ENCODE results near the gene HK2.
A peak's percentile ranks its signal among the peaks of the same experiment; 100 is the strongest.
"Not testable (repeated sequence)": the region's sequence is repeated elsewhere in the genome, so short reads cannot be mapped to it uniquely, and the experiment has no call there.

Gene HK2

GRCh38 chr2:74900225-74900624 is 66.3 kb downstream of the HK2 start:
- not testable (repeated sequence) for DNase-seq

DNA sequence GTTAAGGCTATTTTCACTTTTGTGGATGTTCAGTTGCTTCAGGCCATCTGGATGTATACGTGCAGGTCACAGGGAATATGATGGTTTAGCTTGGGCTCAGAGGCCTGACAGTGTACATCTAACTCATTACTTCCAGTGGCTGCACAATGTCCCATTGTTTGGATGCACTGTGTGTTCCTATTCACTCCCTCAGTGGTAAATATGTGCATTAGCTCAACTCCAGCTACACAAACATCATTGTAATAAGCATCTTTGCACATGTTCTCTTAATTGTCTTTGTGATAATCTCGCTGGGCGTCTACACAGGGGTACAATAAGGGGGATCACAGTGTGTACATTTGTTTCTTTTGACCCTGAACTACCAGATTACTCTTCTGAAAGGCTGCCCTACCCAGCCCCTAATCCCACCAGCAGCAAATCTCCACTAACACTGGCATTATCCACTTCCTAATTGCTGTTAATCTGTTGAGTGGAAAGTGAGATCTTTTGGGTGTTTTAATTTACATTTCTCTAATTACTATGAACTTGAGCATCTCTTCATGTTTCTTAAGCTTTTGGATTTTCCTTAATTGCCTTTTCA is 68.4 kb downstream of the HK2 start:
- no peak for DNase-seq

GRCh38 chr2:74906395-74906794 is 72.5 kb downstream of the HK2 start:
- no peak for DNase-seq

GRCh38 chr2:74907560-74907959 is 73.6 kb downstream of the HK2 start:
- not testable (repeated sequence) for DNase-seq

GRCh38 chr2:74908748-74909444 is 75.0 kb downstream of the HK2 start:
- DNase-seq = no peak

DNA sequence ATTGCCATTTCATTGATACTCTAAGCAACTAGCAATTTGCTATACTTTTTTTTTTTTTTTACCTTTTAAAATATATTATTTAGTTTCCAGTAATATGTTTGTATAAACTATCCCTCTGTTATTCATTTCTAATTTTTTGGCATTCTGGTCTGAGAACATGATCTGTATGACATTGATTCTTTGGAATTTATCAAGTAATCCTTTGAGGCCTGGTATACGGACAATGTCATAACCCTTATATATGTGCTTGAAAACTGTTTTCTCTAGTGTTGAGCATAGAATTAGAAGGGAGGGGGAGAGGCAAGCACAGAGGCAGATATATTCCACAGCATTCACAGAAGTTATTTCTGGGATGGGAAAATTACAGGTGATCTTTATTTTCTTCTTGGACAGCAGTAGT is 76.3 kb downstream of the HK2 start:
- DNase-seq = no peak

DNA sequence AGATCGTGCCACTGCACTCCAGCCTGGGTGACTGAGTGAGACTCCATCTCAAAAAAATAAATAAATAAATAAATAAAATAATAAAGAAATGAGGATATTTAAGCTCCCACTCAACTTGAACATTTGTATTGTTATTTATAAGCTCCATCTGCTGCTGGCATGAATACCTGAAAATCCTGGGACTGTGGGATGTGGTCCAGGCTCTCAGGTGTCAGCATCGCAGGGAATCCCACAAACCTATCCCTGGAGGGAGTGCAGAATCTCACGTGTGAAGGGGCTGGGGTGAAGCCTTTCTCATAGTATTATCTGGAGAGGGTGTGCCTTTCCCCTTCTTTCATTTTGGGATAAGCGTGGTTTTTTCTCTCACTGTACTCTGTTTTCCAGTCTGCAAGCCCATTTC is 77.1 kb downstream of the HK2 start:
- no peak for DNase-seq

GRCh38 chr2:74915743-74916142 is 81.8 kb downstream of the HK2 start:
- DNase-seq = no peak

- DNase-seq = no peak
These were observed 82.5 kb downstream of the HK2 start for GRCh38 chr2:74916394-74916793.

GRCh38 chr2:74917702-74918619 is 84.0 kb downstream of the HK2 start:
- DNase-seq = no peak

GRCh38 chr2:74919827-74920226 is 85.9 kb downstream of the HK2 start:
- peak; percentile 61 to 64 for DNase-seq

DNA sequence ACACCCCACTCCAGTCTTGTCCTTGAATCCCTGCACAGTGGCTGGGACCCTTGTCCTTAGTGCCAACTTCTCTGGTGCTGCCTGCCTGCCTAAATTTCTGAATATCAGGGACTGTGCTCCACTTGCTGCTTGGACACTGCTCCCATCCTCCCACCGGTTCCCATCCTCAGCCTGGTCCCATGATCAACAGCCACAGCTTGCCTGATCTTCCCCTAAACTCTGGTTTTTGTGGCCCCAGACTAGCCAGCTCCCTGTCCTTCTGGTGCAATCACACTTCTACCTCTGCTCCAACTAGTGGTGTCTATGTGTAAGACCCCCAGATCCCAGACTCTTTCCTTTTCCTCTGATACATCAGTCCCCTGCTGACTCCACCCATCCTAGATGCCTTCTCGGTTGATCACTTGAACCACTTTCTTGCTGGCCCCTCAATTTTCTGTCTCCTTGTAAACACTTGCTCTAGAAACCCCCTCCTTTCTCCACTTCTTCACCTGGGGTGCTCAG is 87.4 kb downstream of the HK2 start:
- DNase-seq = no peak

DNA sequence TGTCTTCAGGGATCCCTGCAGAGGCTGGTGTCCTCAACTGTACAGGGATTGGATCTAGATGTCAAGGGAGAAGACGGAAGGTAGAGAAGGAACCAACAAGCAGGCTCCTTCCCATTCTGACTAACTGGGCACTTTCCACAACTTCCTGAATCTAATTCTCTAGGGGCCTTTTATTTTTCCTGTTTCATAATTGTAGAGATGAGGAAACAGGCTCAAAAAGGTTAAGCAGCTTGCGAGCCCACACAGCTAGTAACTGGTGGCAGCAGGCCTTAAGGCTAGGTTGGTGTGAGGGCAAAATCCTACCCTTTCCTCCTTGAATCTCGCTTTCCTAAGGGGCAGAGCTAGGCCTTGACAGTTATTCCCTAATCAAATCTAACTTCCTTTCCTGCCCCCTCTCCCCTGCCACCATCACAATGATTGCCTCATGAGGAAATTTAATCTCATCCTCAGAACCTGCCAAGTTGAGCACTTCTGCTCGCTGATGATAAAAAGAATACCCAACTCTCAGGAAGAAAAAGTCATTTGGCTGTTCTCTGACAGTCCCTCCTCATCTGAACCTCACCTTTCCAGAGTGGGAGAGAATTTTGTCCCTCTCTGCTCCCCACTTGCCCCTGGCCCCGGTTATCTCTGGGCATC is 88.8 kb downstream of the HK2 start:
- DNase-seq = no peak

DNA sequence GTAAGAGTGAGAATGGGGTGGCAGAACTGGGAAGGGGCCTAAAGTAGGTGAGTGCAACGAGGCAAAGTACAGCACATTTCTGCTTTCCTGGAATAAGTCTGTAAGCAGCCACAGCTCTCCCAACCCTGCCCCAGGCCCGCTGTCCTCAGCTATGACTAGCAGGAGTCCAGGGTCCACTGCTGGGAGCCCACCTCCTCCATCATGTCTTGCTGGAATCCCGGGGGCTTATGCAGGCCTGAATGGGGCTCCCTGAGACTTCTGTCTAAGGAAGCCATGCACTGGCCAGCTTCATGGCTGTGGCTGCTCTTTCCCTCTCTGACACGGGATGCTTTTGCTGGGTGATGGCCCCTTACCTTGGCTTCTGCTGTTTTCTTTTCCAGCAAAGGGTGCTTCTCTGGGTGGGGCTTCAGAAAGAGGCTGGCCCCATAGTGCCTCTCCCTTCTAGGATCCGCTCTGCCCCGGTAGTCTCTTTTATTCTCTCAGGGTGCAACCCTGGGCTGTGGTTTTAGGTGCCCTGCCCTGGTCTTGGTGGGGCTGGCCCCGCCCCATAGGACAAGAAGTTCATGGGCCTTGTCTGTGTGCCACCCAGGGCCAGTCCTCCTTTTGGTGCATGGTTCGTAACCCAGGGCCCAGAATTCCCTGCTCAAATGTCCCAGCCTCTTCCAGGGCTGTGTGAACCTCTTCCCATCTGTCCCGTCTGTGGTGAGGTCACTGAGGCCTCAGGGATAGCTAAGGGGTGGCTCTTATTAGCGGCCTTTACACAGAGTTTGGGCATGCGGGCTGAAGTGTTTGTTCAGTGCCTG is 90.7 kb downstream of the HK2 start:
- no peak for DNase-seq

- DNase-seq = no peak
These were observed 91.4 kb downstream of the HK2 start for GRCh38 chr2:74925361-74925786.

GRCh38 chr2:74927621-74928020 is 93.7 kb downstream of the HK2 start:
- DNase-seq = no peak

- DNase-seq = no peak
These were observed 97.0 kb downstream of the HK2 start for GRCh38 chr2:74930811-74931486.

DNA sequence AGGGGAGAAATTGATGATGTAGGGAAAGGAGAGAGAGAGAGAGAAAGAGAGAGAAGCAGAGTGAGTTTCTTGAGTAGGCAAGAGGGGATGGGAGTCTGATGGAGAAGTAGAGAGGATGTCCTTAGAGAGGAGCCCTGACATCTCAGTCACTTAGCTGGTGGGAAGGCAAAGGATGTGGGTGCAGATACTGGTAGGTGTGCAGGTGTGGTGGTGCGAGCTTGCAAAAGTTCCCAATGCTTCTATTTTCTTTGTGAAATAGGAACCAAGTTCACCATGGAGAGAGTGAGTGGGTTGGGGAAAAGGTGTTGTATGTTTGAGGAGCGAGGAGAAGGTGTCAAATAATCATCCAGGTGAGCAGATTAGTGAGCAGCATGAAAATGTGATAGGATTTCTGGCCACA is 98.0 kb downstream of the HK2 start:
- no peak for DNase-seq

- DNase-seq = no peak
These were observed 102.1 kb downstream of the HK2 start for GRCh38 chr2:74935975-74936391.

- DNase-seq = no peak
These were observed 103.4 kb downstream of the HK2 start for GRCh38 chr2:74937221-74937880.

DNA sequence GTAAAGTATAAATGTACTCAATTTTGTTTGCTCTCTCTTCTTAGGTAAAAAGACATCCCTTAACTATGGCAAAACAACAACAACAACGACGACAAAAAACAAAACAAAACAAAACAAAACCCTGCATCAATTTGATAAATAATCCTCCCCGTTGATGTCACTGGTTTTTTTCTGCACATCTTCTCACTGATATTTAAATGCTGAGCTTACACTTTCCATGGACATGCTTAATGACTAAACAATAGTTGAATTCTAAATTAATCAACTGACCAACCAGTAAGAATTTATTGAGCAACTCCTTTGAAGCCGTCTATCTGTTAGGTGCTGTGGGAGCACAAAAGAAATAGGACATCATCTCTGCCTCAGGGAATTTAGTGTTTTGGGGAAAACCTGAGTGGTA is 104.3 kb downstream of the HK2 start:
- DNase-seq = no peak

Data from activated CD4-positive, alpha-beta T cell treated with anti-CD3 and anti-CD28 coated beads, Interleukin-2, amount 50 U/mL, for 4 hours (primary cell).